Activated naive CD4-positive, alpha-beta T cell treated with anti-CD3 and anti-CD28 coated beads, Interleukin-2, amount 50 U/mL, for 16 hours (primary cell): ENCODE data around the gene LDAH.

Experiments used
- DNase-seq: peaks from one replicate; pipeline ENCODE4 v3.0.0-alpha.2; 2020

Gene LDAH

DNA sequence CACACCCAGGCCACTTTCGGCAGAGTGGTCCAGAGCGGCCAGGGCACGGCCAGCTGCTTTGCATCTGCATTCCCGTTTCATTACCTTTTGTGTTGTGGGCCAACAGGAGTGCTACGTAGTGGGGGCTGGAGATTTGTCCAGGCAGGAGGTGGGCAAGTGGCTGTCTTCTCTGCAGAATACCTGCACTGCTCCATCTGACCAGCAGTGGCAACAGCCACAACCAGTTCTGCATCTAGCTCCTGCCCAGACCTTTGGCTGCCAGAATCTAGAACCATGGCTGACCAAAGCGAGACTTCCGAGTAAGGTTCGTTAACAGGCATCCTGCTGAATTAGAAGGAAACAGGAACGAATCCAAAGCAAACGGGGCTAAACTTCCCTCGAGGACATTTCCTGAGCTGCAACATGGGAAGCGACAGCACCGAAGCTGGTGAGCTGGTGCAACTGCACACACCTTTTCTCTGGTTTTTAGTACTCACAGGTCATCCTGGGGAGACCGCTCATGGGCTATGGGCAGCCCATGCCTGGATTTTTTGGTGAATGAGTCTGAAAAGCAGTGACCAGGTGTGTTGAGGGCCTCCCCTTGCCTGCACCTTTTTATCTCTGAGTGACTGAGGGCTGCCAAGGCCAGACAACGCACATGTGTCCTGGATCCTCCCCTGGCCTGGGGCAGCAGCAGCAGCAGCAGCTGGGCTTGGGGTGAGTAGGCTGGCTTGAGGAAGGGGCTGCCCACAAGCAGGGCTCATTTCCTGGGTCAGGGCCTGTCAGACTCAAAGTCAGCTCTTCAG is 145.4 kb downstream of the LDAH start:
- DNase-seq = no peak

GRCh38 chr2:20676353-20677215 is 146.3 kb downstream of the LDAH start:
- no peak for DNase-seq

DNA sequence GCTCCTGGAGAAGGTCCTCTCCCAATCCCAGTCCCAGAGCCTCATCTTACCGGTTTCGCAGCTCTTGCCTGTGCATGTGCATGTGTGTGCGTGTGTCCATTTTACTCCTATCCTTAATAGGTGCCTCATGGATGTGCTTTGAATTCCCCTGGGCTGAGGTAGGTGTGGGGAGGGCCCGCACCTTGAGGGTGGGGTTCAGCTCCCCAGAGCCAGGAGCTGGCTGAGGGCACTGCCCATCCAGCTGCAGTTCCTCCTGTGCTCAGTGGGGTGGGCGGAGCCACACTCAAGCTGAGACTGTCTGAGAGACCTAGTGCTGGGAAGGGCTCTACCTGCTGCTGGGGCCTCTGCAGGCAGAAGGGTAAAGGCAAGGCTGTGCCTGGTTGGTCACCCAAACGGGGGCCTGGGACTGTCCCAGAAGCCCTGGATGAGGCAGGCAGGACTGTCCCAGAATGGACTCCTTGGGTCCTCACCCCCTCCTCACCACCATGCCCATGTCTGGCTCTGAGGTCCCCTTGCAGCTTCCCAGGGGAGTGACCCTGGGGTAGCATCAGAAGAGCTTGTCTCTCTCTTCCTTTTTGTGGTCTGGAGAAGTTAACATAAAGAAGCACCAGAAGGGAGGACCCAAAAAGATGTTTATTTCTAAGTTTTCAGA is 147.1 kb downstream of the LDAH start:
- DNase-seq = no peak

DNA sequence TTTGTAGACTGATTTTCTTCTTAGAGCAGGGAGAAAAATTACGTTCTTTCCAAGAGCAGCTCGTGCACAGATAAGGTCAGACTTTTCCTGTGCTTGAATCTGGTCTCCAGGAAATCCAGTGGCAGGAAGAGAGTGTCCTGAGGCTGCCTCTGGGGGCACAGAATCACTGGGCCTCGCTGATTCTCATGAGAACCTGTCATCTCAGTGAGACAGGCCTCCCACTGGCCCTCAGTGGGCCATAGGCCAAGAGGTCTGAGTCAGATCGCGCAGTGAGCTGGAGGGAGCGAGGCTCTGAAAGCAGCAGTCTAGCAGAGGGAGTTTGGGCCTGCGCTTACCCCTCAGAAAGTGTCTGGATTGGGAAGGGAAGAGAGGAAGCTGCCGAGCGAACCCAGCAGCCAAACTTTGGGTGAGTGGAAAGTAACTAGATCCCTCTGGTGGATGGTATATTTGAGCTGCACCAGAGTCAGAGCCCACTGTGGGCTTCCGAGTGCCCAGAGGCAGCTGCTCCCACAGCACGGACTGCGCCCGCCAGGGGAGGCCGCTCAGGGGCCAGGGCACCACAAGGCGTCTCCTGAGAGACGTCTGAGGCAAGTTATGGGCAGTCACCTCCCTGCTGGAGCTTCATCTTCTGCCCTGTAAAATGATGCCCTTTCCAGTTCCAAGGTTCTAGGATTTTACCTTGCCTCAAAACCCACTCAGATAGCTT is 147.8 kb downstream of the LDAH start:
- DNase-seq = no peak

GRCh38 chr2:20674309-20674965 is 148.5 kb downstream of the LDAH start:
- no peak for DNase-seq

GRCh38 chr2:20673686-20674308 is 149.1 kb downstream of the LDAH start:
- DNase-seq = no peak

DNA sequence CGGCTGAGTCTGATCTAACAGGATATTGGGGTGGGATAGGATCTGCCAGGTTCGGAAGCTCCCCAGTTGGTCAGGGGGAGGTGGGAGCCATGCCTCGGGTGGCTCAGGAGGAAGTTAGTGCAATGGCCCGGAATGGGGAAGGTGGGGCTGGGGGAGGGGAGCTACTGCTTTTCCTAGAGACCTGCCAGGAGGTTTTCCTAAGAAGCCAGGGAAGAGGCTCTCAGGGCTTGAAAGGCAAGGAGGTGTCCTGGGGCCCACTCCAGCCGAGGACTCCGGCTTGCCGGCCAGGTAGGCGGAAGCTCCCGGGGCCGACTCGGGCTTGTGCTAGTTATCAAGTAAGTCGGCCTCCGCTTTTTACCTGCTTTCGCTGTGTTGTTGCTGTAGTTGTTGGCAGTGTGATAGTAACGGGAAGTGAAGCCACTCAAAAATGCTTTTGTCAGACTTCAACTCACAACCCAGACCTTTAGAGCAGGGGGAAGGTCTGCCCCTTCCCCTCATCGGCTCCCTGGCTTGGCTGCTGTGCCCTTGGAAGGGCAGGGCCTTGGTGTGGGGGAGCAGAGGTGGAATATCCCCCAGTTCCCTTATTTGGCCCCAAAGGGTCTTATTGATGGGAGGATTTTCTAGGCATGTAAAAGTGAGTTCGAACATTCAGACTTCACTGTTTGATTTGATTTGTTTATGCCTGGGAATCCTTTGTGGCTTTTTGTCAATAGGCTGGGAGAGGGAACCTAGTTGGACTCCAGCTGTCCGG is 150.5 kb downstream of the LDAH start:
- DNase-seq = no peak

GRCh38 chr2:20671736-20672080 is 151.2 kb downstream of the LDAH start:
- no peak for DNase-seq

DNA sequence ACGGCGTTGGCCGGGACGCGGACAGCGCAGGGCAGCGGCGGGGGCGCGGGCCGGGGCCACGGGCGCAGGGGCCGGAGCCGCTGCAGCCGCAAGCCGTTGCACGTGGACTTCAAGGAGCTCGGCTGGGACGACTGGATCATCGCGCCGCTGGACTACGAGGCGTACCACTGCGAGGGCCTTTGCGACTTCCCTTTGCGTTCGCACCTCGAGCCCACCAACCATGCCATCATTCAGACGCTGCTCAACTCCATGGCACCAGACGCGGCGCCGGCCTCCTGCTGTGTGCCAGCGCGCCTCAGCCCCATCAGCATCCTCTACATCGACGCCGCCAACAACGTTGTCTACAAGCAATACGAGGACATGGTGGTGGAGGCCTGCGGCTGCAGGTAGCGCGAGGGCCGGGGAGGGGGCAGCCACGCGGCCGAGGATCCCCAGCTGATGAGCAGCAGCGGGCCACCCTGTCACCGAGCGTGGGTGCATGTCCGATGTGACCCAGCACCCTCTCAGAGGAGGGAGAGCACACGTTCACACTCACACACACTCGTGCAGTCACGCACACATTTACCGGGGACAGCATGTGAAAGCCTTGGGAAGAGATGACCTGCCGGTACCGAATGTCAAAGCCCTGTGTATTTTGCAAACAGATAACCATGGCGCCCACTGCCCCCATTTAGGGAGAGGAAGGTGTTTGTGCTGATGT is 151.7 kb downstream of the LDAH start:
- no peak for DNase-seq

- DNase-seq = no peak
Observed at GRCh38 chr2:20670315-20671035, 152.4 kb downstream of the LDAH start.

DNA sequence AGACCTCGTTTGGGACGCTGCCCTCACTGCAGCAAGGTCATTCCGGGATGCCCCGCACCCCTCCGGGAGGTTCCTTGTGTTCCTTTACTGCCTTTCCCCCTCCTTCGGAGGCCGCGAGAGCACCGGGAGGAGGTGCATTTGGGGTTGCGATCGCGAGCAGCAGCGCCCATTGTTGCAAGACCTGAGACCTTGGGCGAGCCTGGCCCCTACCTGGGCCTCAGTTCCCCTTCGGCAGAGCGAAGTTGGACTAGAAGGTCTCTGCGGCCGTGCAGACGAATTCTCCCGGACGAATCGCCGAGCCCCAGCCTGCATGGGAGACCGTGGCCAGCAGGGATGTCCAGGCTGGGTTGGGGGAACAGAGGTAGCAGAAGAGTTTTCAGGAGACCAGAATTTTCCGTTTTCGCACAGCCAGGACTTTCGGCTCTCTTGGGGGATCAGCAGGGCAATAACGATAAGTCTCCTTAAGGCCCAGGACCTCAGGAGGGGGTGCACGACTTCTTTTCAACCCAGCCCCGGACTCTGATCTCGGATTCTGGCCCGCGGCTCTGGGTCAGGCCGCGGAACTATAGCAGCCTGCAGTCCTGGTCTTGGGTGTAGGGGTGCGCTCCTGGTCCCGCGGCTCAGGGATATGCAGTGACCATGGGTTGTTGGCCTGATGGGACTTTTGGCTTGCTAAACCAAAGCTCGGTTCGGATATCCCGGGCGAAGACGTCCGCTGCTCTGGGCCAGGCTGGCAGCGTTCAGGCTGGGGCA is 153.2 kb downstream of the LDAH start:
- no peak for DNase-seq

DNA sequence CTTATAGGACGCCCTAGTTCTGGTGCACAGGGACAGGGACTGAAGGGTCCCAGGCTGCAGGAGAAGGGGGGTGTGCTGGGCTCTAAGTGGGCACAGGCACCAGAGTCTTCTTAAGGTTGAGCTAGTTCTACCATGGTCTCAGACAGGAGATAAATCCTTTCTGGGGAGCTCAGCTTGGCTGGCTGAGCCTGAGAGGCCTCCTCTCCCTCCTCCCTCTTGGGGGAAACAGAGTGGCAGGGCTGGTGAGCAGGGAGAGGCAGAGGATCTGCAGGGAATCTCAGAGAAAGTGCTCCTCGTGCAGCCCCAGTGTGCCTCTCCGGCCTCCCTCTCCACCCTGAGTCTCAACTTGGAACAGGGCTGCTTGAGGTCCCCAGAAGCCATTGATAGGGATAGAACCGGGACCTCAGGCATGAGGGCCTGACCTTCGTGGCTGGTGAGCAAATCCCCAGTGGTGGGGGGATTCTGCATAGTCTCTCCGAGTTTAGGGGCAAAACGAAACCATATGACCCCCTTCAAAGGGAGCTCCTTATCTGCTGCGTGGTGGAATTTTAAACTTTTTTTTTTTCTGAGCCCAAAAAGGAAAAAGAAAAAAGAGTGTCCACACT is 153.9 kb downstream of the LDAH start:
- DNase-seq = no peak

DNA sequence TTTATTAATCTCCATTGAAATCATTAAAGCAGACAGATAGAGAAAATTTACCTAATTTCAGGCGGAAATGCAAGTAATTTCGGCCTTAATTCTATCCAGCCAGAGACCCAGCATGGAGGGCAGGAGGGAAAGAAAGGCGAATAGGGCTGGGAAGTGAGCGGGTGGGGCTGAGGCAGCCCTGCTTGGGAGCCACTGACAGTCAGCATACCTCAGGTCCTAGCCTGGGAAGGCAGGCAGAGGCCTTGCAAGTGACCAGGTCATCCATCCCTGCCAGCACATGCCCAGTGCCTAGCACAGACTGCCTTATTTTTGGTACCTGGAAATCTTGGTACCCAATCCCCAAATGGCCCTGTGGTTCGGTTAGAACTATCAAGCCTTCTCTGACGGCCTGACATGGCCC is 154.4 kb downstream of the LDAH start:
- DNase-seq = no peak

GRCh38 chr2:20667531-20668401 is 155.1 kb downstream of the LDAH start:
- DNase-seq = no peak

DNA sequence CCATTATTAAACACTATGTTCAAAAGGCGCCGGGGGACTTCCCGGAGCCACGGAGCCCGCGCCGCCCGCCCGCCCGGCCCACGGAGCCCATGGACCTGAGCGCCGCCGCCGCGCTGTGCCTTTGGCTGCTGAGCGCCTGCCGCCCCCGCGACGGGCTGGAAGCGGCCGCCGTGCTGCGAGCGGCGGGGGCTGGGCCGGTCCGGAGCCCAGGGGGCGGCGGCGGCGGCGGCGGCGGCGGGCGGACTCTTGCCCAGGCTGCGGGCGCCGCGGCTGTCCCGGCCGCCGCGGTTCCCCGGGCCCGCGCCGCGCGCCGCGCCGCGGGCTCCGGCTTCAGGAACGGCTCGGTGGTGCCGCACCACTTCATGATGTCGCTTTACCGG is 155.8 kb downstream of the LDAH start:
- no peak for DNase-seq

- DNase-seq = peak; percentile 27
Observed at GRCh38 chr2:20666304-20667150, 156.4 kb downstream of the LDAH start, which contains the start of gene GDF7. Gene GDF7 (plus strand): TSS chr2:20667144. CDS start chr2:20667240, 96 bp downstream.

- no peak for DNase-seq
Observed at GRCh38 chr2:20666005-20666303, 156.9 kb downstream of the LDAH start.
